Neural crest cell (in vitro differentiated cells): ENCODE data around the gene OR2V2. TPM values are rescaled to one million over a fixed set of nuclear protein-coding genes. Genes with fewer than 3 reads are reported as not detected.
"Not testable (repeated sequence)": the region's sequence is repeated elsewhere in the genome, so short reads cannot be mapped to it uniquely, and the experiment has no call there.

ENCODE experiments used
- DNase-seq: peaks from one replicate; pipeline ENCODE4 v3.0.0; 2021; ENCODE audit warnings: low read depth, mixed read lengths, low spot score
- H3K27ac Mint-ChIP-seq: one replicate; pipeline ENCODE4 v1.8.0; 2021; ENCODE audit warnings: mild to moderate bottlenecking, mixed read lengths; ENCODE audit not compliant: unreplicated experiment
- H3K27me3 Mint-ChIP-seq: 2 replicates; pipeline ENCODE4 v1.8.0; 2021; ENCODE audit warnings: low read depth, mild to moderate bottlenecking, mixed read lengths
- H3K36me3 Mint-ChIP-seq: 2 replicates; pipeline ENCODE4 v1.8.0; 2021; ENCODE audit warnings: low read depth, mild to moderate bottlenecking, mixed read lengths
- H3K4me1 Mint-ChIP-seq: 2 replicates; pipeline ENCODE4 v1.8.0; 2021; ENCODE audit warnings: mixed read lengths
- H3K4me3 Mint-ChIP-seq: one replicate; pipeline ENCODE4 v1.8.0; 2021; ENCODE audit warnings: mild to moderate bottlenecking, mixed read lengths
- H3K9me3 Mint-ChIP-seq: 2 replicates; pipeline ENCODE4 v1.8.0; 2021; ENCODE audit warnings: mixed read lengths
- total RNA-seq: library from RNA; stranded (reverse); gene quantifications from 2 replicates; pipeline ENCODE4 v1.2.1, GENCODE V29; 2021
- TF ChIP-seq, protein P1 (sequence below): fragments of 200-600 bp; sonication (generic); conservative IDR thresholded peaks from 2 replicates; pipeline ENCODE4 v1.5.0; 2021; ENCODE audit warnings: antibody characterized with exemption, mild to moderate bottlenecking

OR2V2 gene
- total RNA-seq, 1 donor from 2014 or later, result not detected

DNA sequence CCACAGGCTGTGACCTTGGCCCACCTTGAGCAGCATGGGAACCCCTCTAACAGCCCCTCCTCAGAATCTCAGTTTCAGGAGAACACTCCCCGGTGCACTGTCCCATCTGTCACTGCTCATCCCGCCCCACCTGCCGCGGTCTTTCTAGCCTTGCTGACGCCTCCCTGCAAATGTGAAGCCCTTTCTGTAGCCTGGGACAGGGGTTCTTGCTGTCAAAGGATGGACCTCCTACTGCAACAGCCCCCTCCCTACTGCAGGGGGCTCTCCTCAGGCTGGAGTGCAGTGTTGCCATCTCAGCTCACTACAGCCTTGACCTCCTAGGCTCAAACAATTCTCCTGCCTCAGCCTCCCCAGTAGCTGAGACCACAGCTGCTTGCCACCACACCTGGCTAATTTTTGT, 36.4 kb upstream of the OR2V2 start:
- Mint-ChIP-seq H3K27ac (no peak overlapping the region), H3K27me3 (peaks cover 96% of the 10 kb centered on the region), H3K4me1 (peaks cover 14% of the 10 kb centered on the region), H3K4me3 (no peak overlapping the region), H3K9me3 (peaks cover 3% of the 10 kb centered on the region), H3K36me3 (peaks cover 4% of the 10 kb centered on the region)
- DNase-seq, result no peak
- TF ChIP-seq, protein P1, sequence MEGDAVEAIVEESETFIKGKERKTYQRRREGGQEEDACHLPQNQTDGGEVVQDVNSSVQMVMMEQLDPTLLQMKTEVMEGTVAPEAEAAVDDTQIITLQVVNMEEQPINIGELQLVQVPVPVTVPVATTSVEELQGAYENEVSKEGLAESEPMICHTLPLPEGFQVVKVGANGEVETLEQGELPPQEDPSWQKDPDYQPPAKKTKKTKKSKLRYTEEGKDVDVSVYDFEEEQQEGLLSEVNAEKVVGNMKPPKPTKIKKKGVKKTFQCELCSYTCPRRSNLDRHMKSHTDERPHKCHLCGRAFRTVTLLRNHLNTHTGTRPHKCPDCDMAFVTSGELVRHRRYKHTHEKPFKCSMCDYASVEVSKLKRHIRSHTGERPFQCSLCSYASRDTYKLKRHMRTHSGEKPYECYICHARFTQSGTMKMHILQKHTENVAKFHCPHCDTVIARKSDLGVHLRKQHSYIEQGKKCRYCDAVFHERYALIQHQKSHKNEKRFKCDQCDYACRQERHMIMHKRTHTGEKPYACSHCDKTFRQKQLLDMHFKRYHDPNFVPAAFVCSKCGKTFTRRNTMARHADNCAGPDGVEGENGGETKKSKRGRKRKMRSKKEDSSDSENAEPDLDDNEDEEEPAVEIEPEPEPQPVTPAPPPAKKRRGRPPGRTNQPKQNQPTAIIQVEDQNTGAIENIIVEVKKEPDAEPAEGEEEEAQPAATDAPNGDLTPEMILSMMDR, result no peak

DNA sequence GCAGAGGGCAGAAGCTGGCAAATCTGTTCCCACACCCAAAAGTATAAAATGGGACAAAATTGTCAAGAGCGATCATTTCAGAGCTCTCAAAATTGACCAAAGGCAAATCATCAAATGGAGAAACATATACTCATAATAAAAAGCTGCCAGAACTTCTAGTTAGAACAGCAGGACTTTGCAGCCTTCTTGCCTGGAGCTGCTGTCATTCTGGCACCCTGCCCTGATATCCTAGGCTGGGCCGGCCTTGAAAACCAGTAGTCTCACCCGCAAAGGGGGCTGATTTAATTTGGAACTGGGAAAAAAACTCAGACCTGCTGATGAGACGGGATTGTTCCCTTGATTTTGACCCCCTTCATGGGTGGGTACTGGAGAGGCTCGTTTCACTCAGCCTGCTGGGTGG, 34.9 kb upstream of the OR2V2 start:
- H3K9me3 Mint-ChIP-seq, result peaks cover 5% of the 10 kb centered on the region
- peaks cover 96% of the 10 kb centered on the region for H3K27me3 Mint-ChIP-seq
- no peak overlapping the region for H3K4me3 Mint-ChIP-seq
- H3K4me1 Mint-ChIP-seq, result peaks cover 14% of the 10 kb centered on the region
- H3K27ac Mint-ChIP-seq, result no peak overlapping the region
- H3K36me3 Mint-ChIP-seq, result peaks cover 4% of the 10 kb centered on the region
- no peak for DNase-seq
- TF ChIP-seq, protein P1, result no peak

DNA sequence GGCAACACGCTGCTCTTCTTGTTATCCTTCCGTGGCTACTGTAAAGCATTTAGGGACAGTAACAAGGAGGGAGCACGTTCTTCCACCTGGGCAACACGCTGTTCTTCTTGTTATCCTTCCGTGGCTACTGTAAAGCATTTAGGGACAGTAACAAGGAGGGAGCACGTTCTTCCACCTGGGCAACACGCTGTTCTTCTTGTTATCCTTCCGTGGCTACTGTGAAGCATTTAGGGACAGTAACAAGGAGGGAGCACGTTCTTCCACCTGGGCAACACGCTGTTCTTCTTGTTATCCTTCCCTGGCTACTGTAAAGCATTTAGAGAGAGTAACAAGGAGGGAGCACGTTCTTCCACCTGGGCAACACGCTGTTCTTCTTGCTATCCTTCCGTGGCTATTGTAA, 33.8 kb upstream of the OR2V2 start:
- H3K27me3 Mint-ChIP-seq, result peaks cover 96% of the 10 kb centered on the region
- not testable (repeated sequence) for H3K9me3 Mint-ChIP-seq, H3K36me3 Mint-ChIP-seq, H3K4me3 Mint-ChIP-seq, DNase-seq, H3K27ac Mint-ChIP-seq
- peaks cover 14% of the 10 kb centered on the region for H3K4me1 Mint-ChIP-seq

DNA sequence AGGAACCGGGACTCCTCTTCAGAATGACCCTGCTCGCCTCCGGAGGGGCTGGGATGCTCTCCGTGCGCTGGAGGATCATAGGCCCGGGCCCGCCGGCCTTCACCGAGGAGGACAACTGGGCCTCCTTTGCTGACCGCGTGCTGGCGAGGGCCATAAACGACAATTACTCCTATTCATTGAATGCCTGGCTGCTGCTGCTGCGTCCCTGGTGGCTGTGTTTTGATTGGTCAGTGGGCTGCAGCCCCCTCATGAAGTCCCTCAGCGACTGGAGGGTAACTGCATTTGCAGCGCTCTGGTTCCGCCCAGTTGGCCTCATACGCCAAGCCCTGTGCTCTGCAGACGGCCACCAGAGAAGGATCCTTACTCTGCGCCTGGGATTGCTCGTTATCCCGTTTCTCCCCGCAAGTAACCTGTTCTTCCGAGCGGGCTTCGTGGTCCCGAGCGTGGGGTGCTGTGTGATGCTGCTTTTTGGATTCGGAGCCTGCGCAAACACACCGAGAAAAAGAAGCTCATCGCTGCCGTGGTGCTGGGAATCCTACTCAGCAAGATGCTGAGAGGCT, 33.0 kb upstream of the OR2V2 start:
- DNase-seq, result no peak
- Mint-ChIP-seq H3K27me3 (peaks cover 96% of the 10 kb centered on the region), H3K4me1 (peaks cover 14% of the 10 kb centered on the region), H3K9me3 (peaks cover 5% of the 10 kb centered on the region), H3K4me3 (peak overlapping the region; percentile 33), H3K27ac (no peak overlapping the region), H3K36me3 (peaks cover 4% of the 10 kb centered on the region)
- TF ChIP-seq, protein P1, result no peak

DNA sequence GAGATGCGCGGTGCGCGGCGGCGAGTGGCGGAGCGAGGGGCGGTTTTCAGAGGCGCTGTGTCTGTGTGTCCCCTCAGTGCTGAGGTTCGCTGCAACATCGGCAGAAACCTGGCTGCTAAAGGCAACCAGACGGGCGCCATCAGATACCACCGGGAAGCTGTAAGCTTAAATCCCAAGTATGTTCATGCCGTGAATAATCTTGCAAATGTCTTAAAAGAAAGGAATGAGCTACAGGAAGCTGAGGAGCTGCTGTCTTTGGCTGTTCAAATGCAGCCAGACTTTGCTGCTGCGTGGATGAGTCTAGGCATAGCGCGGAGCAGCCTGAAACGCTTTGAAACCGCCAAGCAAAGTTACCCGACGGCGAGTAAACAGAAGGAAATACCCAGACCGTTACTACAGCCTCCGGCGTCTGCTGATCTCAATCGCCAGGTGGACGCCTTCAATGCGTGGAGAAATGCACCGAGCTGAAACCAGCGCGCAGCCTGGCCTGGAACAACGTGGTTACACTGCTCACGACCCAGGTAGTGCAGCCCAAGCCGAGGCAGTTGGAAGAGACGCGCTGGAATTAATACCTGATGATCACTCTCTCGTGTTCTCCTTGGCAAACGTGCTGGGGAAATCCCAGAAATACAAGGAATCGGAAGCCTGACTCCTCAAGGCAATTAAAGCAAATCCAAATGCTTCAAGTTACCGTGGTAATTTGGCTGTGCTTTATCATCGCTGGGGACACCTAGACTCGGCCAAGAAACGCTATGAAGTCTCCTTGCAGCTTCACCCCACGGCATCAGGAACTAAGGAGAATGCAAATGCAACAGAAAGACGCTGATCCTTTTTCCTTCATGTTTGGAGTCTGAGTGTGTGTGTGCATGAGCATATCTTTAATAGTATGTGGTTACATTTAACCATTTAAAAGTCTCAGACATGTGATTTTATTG, 32.3 kb upstream of the OR2V2 start:
- Mint-ChIP-seq H3K4me3 (peak overlapping the region; percentile 33), H3K4me1 (peaks cover 14% of the 10 kb centered on the region), H3K27ac (no peak overlapping the region), H3K9me3 (peaks cover 5% of the 10 kb centered on the region), H3K27me3 (peaks cover 95% of the 10 kb centered on the region), H3K36me3 (peaks cover 4% of the 10 kb centered on the region)
- TF ChIP-seq, protein P1, result no peak
- no peak for DNase-seq

DNA sequence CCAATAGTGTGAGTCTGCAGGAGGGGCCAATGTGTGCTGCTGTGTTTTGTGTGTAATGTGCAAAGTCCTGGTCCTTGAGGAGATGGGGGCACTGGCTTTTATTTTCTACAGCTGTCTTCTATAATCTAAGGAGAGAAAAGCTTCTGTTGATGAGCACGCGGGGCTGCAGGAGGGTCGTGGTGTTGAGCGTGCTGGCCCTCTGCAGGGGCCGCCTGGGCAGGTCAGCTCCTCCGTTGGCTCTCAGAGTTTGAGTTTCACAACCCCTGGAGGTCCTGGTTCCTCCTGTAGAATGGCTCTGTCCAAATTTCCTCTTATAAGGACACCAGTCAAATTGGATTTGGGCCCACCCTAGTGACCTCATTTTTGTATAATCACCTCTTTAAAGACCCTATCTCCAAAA, 29.0 kb upstream of the OR2V2 start:
- Mint-ChIP-seq H3K27me3 (peaks cover 90% of the 10 kb centered on the region), H3K9me3 (peaks cover 5% of the 10 kb centered on the region), H3K36me3 (peaks cover 4% of the 10 kb centered on the region), H3K27ac (no peak overlapping the region), H3K4me1 (peaks cover 14% of the 10 kb centered on the region), H3K4me3 (no peak overlapping the region)
- TF ChIP-seq, protein P1, result no peak
- DNase-seq, result no peak
